ENCODE data around the gene PTPMT1.
"Not testable (repeated sequence)": the region's sequence is repeated elsewhere in the genome, so short reads cannot be mapped to it uniquely, and the experiment has no call there.

PTPMT1 gene

GRCh38 chr11:47550288-47551047 lies 14.9 kb upstream of the PTPMT1 start:
- WGBS = 91% methylated on average over 8 of the region's 10 CpGs
- no peak overlapping the region for H3K9ac ChIP-seq (ENCODE audit: low read depth, low read length)
- H3K27ac ChIP-seq (ENCODE audit: low read depth, low read length) = no peak overlapping the region
- peaks cover 11% of the 10 kb centered on the region for H3K36me3 ChIP-seq (ENCODE audit: insufficient read depth, low read length)
- peaks cover 11% of the 10 kb centered on the region; the same call in 1 of the 2 replicates for H3K4me1 ChIP-seq (ENCODE audit: insufficient read depth, low read length)
- no peaks in the 10 kb centered on the region for H3K27me3 ChIP-seq (ENCODE audit: insufficient read depth, low read length)
- no peaks in the 10 kb centered on the region for H3K9me3 ChIP-seq (ENCODE audit: insufficient read depth, low read depth, low read length)
- 0 out of 2 replicates have a peak overlapping the region, but pooled peaks have one; percentile 84 for H3K4me3 ChIP-seq (ENCODE audit: low read length)

- H3K4me1 ChIP-seq (ENCODE audit: insufficient read depth, low read length) = peaks cover 11% of the 10 kb centered on the region; the same call in 1 of the 2 replicates
- no peaks in the 10 kb centered on the region for H3K27me3 ChIP-seq (ENCODE audit: insufficient read depth, low read length)
- H3K9me3 ChIP-seq (ENCODE audit: insufficient read depth, low read depth, low read length) = no peaks in the 10 kb centered on the region
- H3K36me3 ChIP-seq (ENCODE audit: insufficient read depth, low read length) = peaks cover 10% of the 10 kb centered on the region
- peak overlapping the region; percentile 84 for H3K4me3 ChIP-seq (ENCODE audit: low read length)
- H3K9ac ChIP-seq (ENCODE audit: low read depth, low read length) = no peak overlapping the region
- H3K27ac ChIP-seq (ENCODE audit: low read depth, low read length) = no peak overlapping the region
Measured at GRCh38 chr11:47551086-47551485, 14.3 kb upstream of the PTPMT1 start.

DNA sequence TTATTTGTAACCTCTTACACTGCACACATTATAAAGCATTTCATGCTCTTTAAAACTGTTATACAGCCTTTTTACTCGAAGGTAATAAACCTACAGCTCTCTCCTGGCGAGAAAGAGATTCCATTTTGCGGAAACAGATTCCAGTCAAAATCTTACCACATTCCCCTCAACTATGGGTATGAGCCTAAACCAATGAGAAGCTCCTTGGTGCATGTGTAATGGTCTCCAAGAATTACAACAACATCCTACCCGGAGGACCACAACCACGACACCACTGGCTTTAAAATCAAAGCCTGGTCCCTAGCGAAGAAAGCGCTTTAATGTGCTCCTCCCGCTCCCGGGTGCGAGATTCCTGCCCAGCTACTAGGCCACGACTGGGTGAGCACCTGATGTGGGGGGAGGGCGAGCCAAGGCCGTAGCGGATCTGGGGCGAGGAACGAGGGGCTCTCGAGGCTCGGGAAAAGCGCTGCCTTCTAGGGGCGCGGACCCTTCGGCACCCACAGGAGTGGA lies 13.3 kb upstream of the PTPMT1 start:
- Histone ChIP-seq H3K27me3 (ENCODE audit: insufficient read depth, low read length) (no peaks in the 10 kb centered on the region), H3K9ac (ENCODE audit: low read depth, low read length) (peak overlapping the region; percentile 97), H3K4me3 (ENCODE audit: low read length) (peak overlapping the region; percentile 84), H3K4me1 (ENCODE audit: insufficient read depth, low read length) (peaks cover 11% of the 10 kb centered on the region; the same call in 1 of the 2 replicates), H3K27ac (ENCODE audit: low read depth, low read length) (peak overlapping the region; percentile 92), H3K9me3 (ENCODE audit: insufficient read depth, low read depth, low read length) (no peaks in the 10 kb centered on the region), H3K36me3 (ENCODE audit: insufficient read depth, low read length) (peaks cover 7% of the 10 kb centered on the region; the same call in 1 of the 2 replicates)
- 1% methylated on average over 22 of the region's 22 CpGs for WGBS

- no peaks in the 10 kb centered on the region for H3K9me3 ChIP-seq (ENCODE audit: insufficient read depth, low read depth, low read length)
- WGBS = under 1% methylated on average over 89 of the region's 89 CpGs
- H3K27me3 ChIP-seq (ENCODE audit: insufficient read depth, low read length) = no peaks in the 10 kb centered on the region
- H3K9ac ChIP-seq (ENCODE audit: low read depth, low read length) = peak within 1 kb of the TSS; percentile 97
- H3K27ac ChIP-seq (ENCODE audit: low read depth, low read length) = peak within 1 kb of the TSS; percentile 92
- peaks cover 7% of the 10 kb centered on the region; the same call in 1 of the 2 replicates for H3K36me3 ChIP-seq (ENCODE audit: insufficient read depth, low read length)
- peaks cover 11% of the 10 kb centered on the region; the same call in 1 of the 2 replicates for H3K4me1 ChIP-seq (ENCODE audit: insufficient read depth, low read length)
- peak within 1 kb of the TSS; percentile 84 for H3K4me3 ChIP-seq (ENCODE audit: low read length)
Measured at GRCh38 chr11:47552566-47553405, 12.6 kb upstream of the PTPMT1 start, which contains the start of gene CELF1. TSS of gene CELF1 (minus strand) at chr11:47553132. CDS start at chr11:47499523, 53,609 bp downstream.

GRCh38 chr11:47553406-47553743 lies 12.0 kb upstream of the PTPMT1 start:
- peak overlapping the region; percentile 84 for H3K4me3 ChIP-seq (ENCODE audit: low read length)
- WGBS = 27% methylated on average over 9 of the region's 9 CpGs

GRCh38 chr11:47557004-47557403 lies 8.4 kb upstream of the PTPMT1 start:
- H3K27me3 ChIP-seq (ENCODE audit: insufficient read depth, low read length); H3K4me3 ChIP-seq (ENCODE audit: low read length); H3K9ac ChIP-seq (ENCODE audit: low read depth, low read length); H3K4me1 ChIP-seq (ENCODE audit: insufficient read depth, low read length); H3K36me3 ChIP-seq (ENCODE audit: insufficient read depth, low read length); H3K27ac ChIP-seq (ENCODE audit: low read depth, low read length); H3K9me3 ChIP-seq (ENCODE audit: insufficient read depth, low read depth, low read length): not testable (repeated sequence)
- WGBS = 98% methylated on average over 10 of the region's 12 CpGs

More at GRCh38 chr11:47553406-47553743, 12.0 kb upstream of the PTPMT1 start:
- H3K36me3 ChIP-seq (ENCODE audit: insufficient read depth, low read length) = peaks cover 7% of the 10 kb centered on the region; the same call in 1 of the 2 replicates
- H3K9ac ChIP-seq (ENCODE audit: low read depth, low read length) = peak overlapping the region; percentile 75
- peak overlapping the region; percentile 37; the same call in 1 of the 2 replicates for H3K27ac ChIP-seq (ENCODE audit: low read depth, low read length)
- peaks cover 11% of the 10 kb centered on the region; the same call in 1 of the 2 replicates for H3K4me1 ChIP-seq (ENCODE audit: insufficient read depth, low read length)
- H3K27me3 ChIP-seq (ENCODE audit: insufficient read depth, low read length) = no peaks in the 10 kb centered on the region
- H3K9me3 ChIP-seq (ENCODE audit: insufficient read depth, low read depth, low read length) = no peaks in the 10 kb centered on the region

GRCh38 chr11:47558695-47559094 lies 6.7 kb upstream of the PTPMT1 start:
- H3K9me3 ChIP-seq (ENCODE audit: insufficient read depth, low read depth, low read length) = no peaks in the 10 kb centered on the region
- H3K27me3 ChIP-seq (ENCODE audit: insufficient read depth, low read length) = no peaks in the 10 kb centered on the region
- H3K36me3 ChIP-seq (ENCODE audit: insufficient read depth, low read length) = no peaks in the 10 kb centered on the region
- no peak overlapping the region for H3K27ac ChIP-seq (ENCODE audit: low read depth, low read length)
- H3K4me3 ChIP-seq (ENCODE audit: low read length) = no peak overlapping the region
- no peaks in the 10 kb centered on the region for H3K4me1 ChIP-seq (ENCODE audit: insufficient read depth, low read length)
- no CpG with 5 or more reads among the region's 1 CpG for WGBS
- H3K9ac ChIP-seq (ENCODE audit: low read depth, low read length) = no peak overlapping the region

GRCh38 chr11:47560426-47560825 lies 5.0 kb upstream of the PTPMT1 start:
- H3K4me1 ChIP-seq (ENCODE audit: insufficient read depth, low read length) = no peaks in the 10 kb centered on the region
- no peaks in the 10 kb centered on the region for H3K36me3 ChIP-seq (ENCODE audit: insufficient read depth, low read length)
- H3K27me3 ChIP-seq (ENCODE audit: insufficient read depth, low read length) = no peaks in the 10 kb centered on the region
- no peaks in the 10 kb centered on the region for H3K9me3 ChIP-seq (ENCODE audit: insufficient read depth, low read depth, low read length)
- H3K9ac ChIP-seq (ENCODE audit: low read depth, low read length) = no peak overlapping the region
- H3K4me3 ChIP-seq (ENCODE audit: low read length) = no peak overlapping the region
- H3K27ac ChIP-seq (ENCODE audit: low read depth, low read length) = no peak overlapping the region
- WGBS = 90% methylated on average over 2 of the region's 2 CpGs

DNA sequence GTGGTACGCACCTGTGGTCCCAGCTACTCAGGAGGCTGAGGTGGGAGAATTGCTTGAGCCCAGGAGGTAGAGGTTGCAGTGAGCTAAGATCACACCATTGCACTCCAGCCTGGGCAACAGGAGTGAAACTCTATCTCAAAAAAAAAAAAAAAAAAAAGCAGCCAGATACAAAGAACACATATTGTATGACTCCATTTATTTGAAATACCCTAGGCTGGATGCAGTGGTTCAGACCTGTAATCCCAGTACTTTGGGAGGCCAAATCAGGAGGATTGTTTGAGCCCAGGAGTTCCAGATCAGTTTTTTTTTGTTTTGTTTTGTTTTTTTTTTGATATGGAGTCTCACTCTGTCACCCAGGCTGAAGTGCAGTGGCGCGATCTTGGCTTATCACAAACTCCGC lies 3.0 kb upstream of the PTPMT1 start:
- not testable (repeated sequence) for H3K36me3 ChIP-seq (ENCODE audit: insufficient read depth, low read length); H3K27me3 ChIP-seq (ENCODE audit: insufficient read depth, low read length); H3K9me3 ChIP-seq (ENCODE audit: insufficient read depth, low read depth, low read length); H3K4me3 ChIP-seq (ENCODE audit: low read length); H3K9ac ChIP-seq (ENCODE audit: low read depth, low read length); H3K27ac ChIP-seq (ENCODE audit: low read depth, low read length); H3K4me1 ChIP-seq (ENCODE audit: insufficient read depth, low read length)
- whole genome bisulfite sequencing = 97% methylated on average over 4 of the region's 4 CpGs

GRCh38 chr11:47564366-47564765 lies 1.0 kb upstream of the PTPMT1 start:
- not testable (repeated sequence) for H3K36me3 ChIP-seq (ENCODE audit: insufficient read depth, low read length); H3K4me1 ChIP-seq (ENCODE audit: insufficient read depth, low read length); H3K9me3 ChIP-seq (ENCODE audit: insufficient read depth, low read depth, low read length); H3K27ac ChIP-seq (ENCODE audit: low read depth, low read length); H3K9ac ChIP-seq (ENCODE audit: low read depth, low read length); H3K27me3 ChIP-seq (ENCODE audit: insufficient read depth, low read length)
- WGBS = 93% methylated on average over 10 of the region's 10 CpGs
- H3K4me3 ChIP-seq (ENCODE audit: low read length) = peak overlapping the region; percentile 76; the same call in 1 of the 2 replicates

- no peaks in the 10 kb centered on the region for H3K27me3 ChIP-seq (ENCODE audit: insufficient read depth, low read length)
- H3K27ac ChIP-seq (ENCODE audit: low read depth, low read length) = no peak overlapping the region
- 26% methylated on average over 11 of the region's 11 CpGs for WGBS
- peak overlapping the region; percentile 76 for H3K4me3 ChIP-seq (ENCODE audit: low read length)
- H3K9ac ChIP-seq (ENCODE audit: low read depth, low read length) = peak overlapping the region; percentile 92
- H3K4me1 ChIP-seq (ENCODE audit: insufficient read depth, low read length) = peaks cover 4% of the 10 kb centered on the region; the same call in 1 of the 2 replicates
- peaks cover 7% of the 10 kb centered on the region for H3K36me3 ChIP-seq (ENCODE audit: insufficient read depth, low read length)
- no peaks in the 10 kb centered on the region for H3K9me3 ChIP-seq (ENCODE audit: insufficient read depth, low read depth, low read length)
Measured at GRCh38 chr11:47564933-47565339, 463 bp upstream of the PTPMT1 start.

All from HUES64 (cell line).